Esophagus muscularis mucosa (tissue), 4 donors: ENCODE results near the gene LACTBL1.

Experiments
- EP300 ChIP-seq: sonication (generic); formaldehyde crosslinking; IDR thresholded peaks from one replicate; pipeline ENCODE4 v1.6.1; 2017; ENCODE audit warnings: antibody characterized with exemption
- POLR2A ChIP-seq: fragments of 450-650 bp; IDR thresholded peaks from one replicate; pipeline ENCODE4 v1.6.1; 2017; ENCODE audit warnings: antibody characterized with exemption, moderate library complexity, mild to moderate bottlenecking, low read depth
- TF ChIP-seq, protein P1 (sequence below), 3 experiments: fragments of 200-600 bp in 2 of 3; fragments of 450-650 bp in 1 of 3; sonication (generic) in 2 of 3; IDR thresholded peaks; one replicate each; pipeline ENCODE4 v1.5.1; 2017 to 2019; ENCODE audit warnings: antibody characterized with exemption in 3 of 3, mild to moderate bottlenecking in 2 of 3, moderate library complexity in 1 of 3

DNA sequence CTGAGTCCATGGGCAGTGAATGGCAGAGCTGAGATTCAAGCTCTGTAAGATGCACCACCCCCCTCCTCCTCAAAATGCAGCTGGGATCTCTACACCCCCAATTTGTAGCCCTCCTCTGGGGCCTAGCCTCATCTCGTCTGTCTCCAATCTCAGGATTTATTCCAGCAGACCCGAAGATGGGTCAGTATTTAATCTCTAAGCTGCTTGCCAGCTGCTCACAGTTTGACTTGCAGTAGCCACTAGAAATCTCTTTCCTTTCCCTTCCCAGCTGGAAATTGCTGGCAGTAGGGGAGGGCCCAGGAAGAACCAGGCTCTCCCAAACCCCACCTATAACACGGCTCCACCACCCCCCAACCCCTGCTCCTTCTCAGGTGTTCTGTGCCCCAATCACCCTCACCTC, 1.5 kb downstream of the LACTBL1 start:
- TF ChIP-seq, protein P1, sequence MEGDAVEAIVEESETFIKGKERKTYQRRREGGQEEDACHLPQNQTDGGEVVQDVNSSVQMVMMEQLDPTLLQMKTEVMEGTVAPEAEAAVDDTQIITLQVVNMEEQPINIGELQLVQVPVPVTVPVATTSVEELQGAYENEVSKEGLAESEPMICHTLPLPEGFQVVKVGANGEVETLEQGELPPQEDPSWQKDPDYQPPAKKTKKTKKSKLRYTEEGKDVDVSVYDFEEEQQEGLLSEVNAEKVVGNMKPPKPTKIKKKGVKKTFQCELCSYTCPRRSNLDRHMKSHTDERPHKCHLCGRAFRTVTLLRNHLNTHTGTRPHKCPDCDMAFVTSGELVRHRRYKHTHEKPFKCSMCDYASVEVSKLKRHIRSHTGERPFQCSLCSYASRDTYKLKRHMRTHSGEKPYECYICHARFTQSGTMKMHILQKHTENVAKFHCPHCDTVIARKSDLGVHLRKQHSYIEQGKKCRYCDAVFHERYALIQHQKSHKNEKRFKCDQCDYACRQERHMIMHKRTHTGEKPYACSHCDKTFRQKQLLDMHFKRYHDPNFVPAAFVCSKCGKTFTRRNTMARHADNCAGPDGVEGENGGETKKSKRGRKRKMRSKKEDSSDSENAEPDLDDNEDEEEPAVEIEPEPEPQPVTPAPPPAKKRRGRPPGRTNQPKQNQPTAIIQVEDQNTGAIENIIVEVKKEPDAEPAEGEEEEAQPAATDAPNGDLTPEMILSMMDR (IDR thresholded peaks at IDR 0.05): no peak
- no peak for TF ChIP-seq EP300
- no peak for TF ChIP-seq POLR2A
